ENCODE measurements around the gene PSTPIP1.

- TF ChIP-seq YY1 (IDR thresholded peaks at IDR 0.05; ENCODE audit: insufficient read depth, insufficient read length) (no peak), ZNF274 (IDR thresholded peaks at IDR 0.05; ENCODE audit: low read depth, low read length) (no peak)
Measured at GRCh38 chr15:77045985-77046384, 51.1 kb downstream of the PSTPIP1 start.

Measured in NT2/D1 (cell line).